ENCODE measurements around the gene CRACDL.

Gene CRACDL

DNA sequence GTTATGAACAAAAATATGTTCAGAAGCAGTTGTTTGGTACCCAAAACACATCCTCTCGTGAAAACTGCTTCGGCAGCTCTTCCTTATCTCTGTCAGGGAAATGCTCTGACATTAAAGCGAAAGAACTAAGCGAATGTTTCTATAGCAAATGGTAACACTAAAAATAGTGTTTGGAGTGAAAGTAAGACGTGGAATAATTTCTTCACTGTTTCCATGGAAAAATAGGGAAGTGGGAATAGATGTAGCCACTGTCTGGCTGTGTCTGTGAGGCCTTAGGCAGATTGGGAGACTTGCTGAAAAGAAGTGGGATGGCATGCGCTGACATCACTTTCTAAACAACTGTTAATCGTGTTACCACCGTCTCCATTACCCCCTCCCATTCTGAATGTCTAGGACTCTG lies 11.5 kb upstream of the CRACDL start:
- no peak for TF ChIP-seq FOXM1 (IDR thresholded peaks at IDR 0.05; ENCODE audit: borderline replicate concordance, low read depth)
- no peak for TF ChIP-seq ZBTB7A (IDR thresholded peaks at IDR 0.05; ENCODE audit: low read depth)
- no peak for TF ChIP-seq TCF12 (IDR thresholded peaks at IDR 0.05; ENCODE audit: low read depth)

DNA sequence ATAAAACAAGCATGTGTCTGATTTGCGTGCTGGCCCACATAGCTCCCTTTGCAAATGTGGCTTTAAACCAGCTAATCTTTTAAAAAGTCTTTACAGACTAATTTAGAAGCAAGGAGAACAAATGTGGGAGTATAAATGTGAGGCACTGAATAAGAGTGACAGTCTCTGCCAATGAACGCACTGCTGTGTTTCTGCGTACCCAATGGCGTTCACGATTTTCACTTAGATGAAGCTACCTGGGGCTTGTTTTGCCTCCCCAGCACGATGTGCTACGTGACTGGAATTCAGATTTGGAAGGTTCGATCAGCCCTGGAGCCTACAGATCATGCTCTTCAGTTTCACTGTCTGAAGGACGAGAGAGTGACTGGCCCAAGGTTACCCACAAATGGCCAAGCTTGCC lies 10.8 kb upstream of the CRACDL start:
- TF ChIP-seq, protein P1, sequence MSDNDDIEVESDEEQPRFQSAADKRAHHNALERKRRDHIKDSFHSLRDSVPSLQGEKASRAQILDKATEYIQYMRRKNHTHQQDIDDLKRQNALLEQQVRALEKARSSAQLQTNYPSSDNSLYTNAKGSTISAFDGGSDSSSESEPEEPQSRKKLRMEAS (IDR thresholded peaks at IDR 0.05) = no peak

- no peak for TF ChIP-seq NFIC (IDR thresholded peaks at IDR 0.05)
- TF ChIP-seq TEAD4 (IDR thresholded peaks at IDR 0.05) = no peak
- TF ChIP-seq TAF1 (IDR thresholded peaks at IDR 0.05; ENCODE audit: low read depth) = no peak
- TF ChIP-seq CEBPB (IDR thresholded peaks at IDR 0.05) = no peak
- no peak for TF ChIP-seq CREB1 (IDR thresholded peaks at IDR 0.05; ENCODE audit: low read depth)
- TF ChIP-seq, protein P2, sequence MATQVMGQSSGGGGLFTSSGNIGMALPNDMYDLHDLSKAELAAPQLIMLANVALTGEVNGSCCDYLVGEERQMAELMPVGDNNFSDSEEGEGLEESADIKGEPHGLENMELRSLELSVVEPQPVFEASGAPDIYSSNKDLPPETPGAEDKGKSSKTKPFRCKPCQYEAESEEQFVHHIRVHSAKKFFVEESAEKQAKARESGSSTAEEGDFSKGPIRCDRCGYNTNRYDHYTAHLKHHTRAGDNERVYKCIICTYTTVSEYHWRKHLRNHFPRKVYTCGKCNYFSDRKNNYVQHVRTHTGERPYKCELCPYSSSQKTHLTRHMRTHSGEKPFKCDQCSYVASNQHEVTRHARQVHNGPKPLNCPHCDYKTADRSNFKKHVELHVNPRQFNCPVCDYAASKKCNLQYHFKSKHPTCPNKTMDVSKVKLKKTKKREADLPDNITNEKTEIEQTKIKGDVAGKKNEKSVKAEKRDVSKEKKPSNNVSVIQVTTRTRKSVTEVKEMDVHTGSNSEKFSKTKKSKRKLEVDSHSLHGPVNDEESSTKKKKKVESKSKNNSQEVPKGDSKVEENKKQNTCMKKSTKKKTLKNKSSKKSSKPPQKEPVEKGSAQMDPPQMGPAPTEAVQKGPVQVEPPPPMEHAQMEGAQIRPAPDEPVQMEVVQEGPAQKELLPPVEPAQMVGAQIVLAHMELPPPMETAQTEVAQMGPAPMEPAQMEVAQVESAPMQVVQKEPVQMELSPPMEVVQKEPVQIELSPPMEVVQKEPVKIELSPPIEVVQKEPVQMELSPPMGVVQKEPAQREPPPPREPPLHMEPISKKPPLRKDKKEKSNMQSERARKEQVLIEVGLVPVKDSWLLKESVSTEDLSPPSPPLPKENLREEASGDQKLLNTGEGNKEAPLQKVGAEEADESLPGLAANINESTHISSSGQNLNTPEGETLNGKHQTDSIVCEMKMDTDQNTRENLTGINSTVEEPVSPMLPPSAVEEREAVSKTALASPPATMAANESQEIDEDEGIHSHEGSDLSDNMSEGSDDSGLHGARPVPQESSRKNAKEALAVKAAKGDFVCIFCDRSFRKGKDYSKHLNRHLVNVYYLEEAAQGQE (IDR thresholded peaks at IDR 0.05; ENCODE audit: low read depth) = no peak
Measured at GRCh38 chr2:98944775-98945174, 8.8 kb upstream of the CRACDL start.

DNA sequence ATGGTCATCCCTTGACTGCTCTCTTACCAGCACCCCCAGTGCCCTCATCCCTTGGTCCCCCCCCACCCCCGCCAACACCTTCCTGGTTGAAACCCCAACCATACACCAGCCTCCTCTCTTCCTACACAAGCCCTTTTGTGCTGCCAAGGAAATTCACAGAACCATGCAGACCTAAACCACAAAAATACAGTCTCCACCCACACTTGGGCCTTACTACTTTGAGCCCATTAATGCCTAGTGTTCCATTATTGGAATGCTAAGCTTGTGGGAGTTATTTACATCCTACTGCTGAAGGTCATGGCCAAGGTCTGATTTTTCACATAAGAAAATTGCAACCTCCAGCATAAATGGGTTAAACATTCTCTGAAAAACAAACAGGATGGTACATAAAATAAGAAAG lies 4.1 kb upstream of the CRACDL start:
- TF ChIP-seq TAF1 (IDR thresholded peaks at IDR 0.05; ENCODE audit: low read depth) (no peak), TEAD4 (IDR thresholded peaks at IDR 0.05) (no peak), EGR1 (IDR thresholded peaks at IDR 0.05) (no peak), CEBPB (IDR thresholded peaks at IDR 0.05) (no peak), NFIC (IDR thresholded peaks at IDR 0.05) (no peak), ZBTB7A (IDR thresholded peaks at IDR 0.05; ENCODE audit: low read depth) (no peak), YY1 (IDR thresholded peaks at IDR 0.05; ENCODE audit: low read depth) (no peak), CREB1 (IDR thresholded peaks at IDR 0.05; ENCODE audit: low read depth) (no peak), TCF12 (IDR thresholded peaks at IDR 0.05; ENCODE audit: low read depth) (no peak), EP300 (IDR thresholded peaks at IDR 0.05; ENCODE audit: borderline replicate concordance) (no peak), FOXM1 (IDR thresholded peaks at IDR 0.05; ENCODE audit: borderline replicate concordance, low read depth) (no peak)
- TF ChIP-seq, protein P1 (IDR thresholded peaks at IDR 0.05) = no peak
- TF ChIP-seq, protein P3, sequence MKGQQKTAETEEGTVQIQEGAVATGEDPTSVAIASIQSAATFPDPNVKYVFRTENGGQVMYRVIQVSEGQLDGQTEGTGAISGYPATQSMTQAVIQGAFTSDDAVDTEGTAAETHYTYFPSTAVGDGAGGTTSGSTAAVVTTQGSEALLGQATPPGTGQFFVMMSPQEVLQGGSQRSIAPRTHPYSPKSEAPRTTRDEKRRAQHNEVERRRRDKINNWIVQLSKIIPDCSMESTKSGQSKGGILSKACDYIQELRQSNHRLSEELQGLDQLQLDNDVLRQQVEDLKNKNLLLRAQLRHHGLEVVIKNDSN (IDR thresholded peaks at IDR 0.05) = no peak
- TF ChIP-seq, protein P2 (IDR thresholded peaks at IDR 0.05; ENCODE audit: low read depth) = no peak

- TF ChIP-seq RAD21 (IDR thresholded peaks at IDR 0.05; ENCODE audit: low read depth) (no peak), EGR1 (IDR thresholded peaks at IDR 0.05) (no peak)
- TF ChIP-seq, protein P3 (IDR thresholded peaks at IDR 0.05) = no peak
Measured at GRCh38 chr2:98937906-98938305, 1.9 kb upstream of the CRACDL start.

DNA sequence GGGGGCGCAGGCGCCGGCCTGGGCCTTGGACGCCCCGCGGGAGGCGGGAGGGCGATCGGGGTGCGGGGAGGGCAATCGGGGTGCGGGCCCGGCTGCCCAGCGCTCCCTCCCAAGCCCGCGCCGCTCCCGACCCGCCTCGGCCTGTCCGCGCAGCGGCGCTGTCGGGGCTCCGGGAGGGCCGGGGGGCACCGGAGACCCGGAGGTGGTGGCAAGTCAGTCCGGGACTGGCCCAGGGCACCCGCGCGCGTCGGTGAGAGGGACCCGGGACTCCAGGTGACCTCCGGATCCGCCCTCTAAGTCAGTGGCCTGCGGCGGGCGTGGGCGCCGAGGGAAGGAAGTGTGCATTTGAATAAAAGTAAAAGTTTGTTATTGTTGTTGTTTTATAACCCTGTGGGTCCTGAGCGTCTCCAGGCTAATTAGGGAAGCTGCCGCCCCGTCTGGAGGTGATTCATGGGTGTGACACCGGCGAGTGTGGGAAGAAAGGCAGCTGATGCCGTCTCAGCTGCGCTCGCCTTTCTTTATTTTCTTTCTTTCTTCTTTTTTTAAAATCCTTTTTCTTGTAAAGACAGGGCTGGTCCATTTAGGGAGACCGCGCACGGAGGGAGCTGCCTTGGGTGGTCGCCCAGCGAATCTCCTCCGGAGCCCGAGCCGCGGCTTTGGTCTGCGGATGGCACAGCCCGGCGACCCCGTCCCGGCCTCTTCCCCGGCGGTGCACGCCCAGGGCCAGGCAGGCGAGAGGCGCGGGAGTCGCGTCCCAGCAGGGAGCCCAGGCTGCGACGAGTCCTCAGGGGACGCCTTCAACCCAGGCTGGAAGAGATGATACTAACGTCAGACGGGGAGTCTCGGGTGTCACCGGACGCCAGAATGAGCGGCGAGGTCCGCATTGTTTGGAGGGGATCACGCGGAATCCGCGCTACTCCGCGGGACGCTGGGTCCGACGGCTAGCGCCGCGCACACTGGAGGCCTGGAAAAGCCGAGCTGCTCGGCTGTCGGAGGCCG lies 627 bp upstream of the CRACDL start:
- TF ChIP-seq EGR1 (IDR thresholded peaks at IDR 0.05) (peak; percentile 18; the same call in 1 of the 2 replicates), NFIC (IDR thresholded peaks at IDR 0.05) (no peak), TEAD4 (IDR thresholded peaks at IDR 0.05) (no peak), ZBTB7A (IDR thresholded peaks at IDR 0.05; ENCODE audit: low read depth) (peak; percentile 62; the same call in 1 of the 2 replicates), EP300 (IDR thresholded peaks at IDR 0.05; ENCODE audit: borderline replicate concordance) (no peak), RAD21 (IDR thresholded peaks at IDR 0.05; ENCODE audit: low read depth) (no peak), TAF1 (IDR thresholded peaks at IDR 0.05; ENCODE audit: low read depth) (no peak), CEBPB (IDR thresholded peaks at IDR 0.05) (no peak), CREB1 (IDR thresholded peaks at IDR 0.05; ENCODE audit: low read depth) (no peak), FOXM1 (IDR thresholded peaks at IDR 0.05; ENCODE audit: borderline replicate concordance, low read depth) (no peak)
- TF ChIP-seq, protein P1 (IDR thresholded peaks at IDR 0.05) = no peak
- TF ChIP-seq, protein P2 (IDR thresholded peaks at IDR 0.05; ENCODE audit: low read depth) = no peak
